ENCODE results near the gene NPM3.

DNA sequence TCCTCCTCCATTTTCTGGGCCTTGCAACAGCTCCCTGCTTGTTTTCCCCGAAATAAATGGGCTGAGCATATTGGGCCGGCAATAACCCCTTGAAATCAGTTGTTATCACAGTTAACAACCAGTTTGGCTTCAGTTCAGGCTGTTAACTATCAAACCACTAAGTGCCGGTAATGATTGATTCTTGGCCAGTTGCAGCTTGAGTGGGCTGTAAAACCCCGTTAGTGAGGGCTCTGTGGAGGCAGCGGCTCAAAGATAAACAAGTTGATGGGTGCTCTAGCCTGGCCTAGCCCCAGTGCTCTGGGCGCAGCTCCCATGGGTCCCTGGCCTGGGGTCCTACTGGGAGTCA, 15.7 kb downstream of the NPM3 start:
- TF ChIP-seq POLR2A (IDR thresholded peaks at IDR 0.05): no peak
- TF ChIP-seq, protein P1, sequence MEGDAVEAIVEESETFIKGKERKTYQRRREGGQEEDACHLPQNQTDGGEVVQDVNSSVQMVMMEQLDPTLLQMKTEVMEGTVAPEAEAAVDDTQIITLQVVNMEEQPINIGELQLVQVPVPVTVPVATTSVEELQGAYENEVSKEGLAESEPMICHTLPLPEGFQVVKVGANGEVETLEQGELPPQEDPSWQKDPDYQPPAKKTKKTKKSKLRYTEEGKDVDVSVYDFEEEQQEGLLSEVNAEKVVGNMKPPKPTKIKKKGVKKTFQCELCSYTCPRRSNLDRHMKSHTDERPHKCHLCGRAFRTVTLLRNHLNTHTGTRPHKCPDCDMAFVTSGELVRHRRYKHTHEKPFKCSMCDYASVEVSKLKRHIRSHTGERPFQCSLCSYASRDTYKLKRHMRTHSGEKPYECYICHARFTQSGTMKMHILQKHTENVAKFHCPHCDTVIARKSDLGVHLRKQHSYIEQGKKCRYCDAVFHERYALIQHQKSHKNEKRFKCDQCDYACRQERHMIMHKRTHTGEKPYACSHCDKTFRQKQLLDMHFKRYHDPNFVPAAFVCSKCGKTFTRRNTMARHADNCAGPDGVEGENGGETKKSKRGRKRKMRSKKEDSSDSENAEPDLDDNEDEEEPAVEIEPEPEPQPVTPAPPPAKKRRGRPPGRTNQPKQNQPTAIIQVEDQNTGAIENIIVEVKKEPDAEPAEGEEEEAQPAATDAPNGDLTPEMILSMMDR (IDR thresholded peaks at IDR 0.05): no peak
